Nephron progenitor cell (in vitro differentiated cells): ENCODE results near the gene ITGAL.

Source experiments
- DNase-seq: peaks from one replicate; pipeline ENCODE4 v3.0.0; 2021
- H3K27ac Mint-ChIP-seq: 2 replicates; pipeline ENCODE4 v1.8.0; 2021; ENCODE audit warnings: mild to moderate bottlenecking, moderate library complexity, mixed read lengths
- H3K27me3 Mint-ChIP-seq: 2 replicates; pipeline ENCODE4 v1.8.0; 2021; ENCODE audit warnings: mild to moderate bottlenecking, low read depth, mixed read lengths; ENCODE audit not compliant: poor library complexity
- H3K36me3 Mint-ChIP-seq: 2 replicates; pipeline ENCODE4 v1.8.0; 2021; ENCODE audit warnings: low read depth, mixed read lengths
- H3K4me1 Mint-ChIP-seq: 2 replicates; pipeline ENCODE4 v1.8.0; 2021; ENCODE audit warnings: mixed read lengths
- H3K4me3 Mint-ChIP-seq: 2 replicates; pipeline ENCODE4 v1.8.0; 2021; ENCODE audit warnings: mild to moderate bottlenecking, moderate library complexity, mixed read lengths
- H3K9me3 Mint-ChIP-seq: 2 replicates; pipeline ENCODE4 v1.8.0; 2021; ENCODE audit warnings: mild to moderate bottlenecking, moderate library complexity, mixed read lengths
- CTCF ChIP-seq: fragments of 200-600 bp; sonication (generic); IDR thresholded peaks from 2 replicates; pipeline ENCODE4 v1.5.0; 2021; ENCODE audit warnings: antibody characterized with exemption

Gene ITGAL

GRCh38 chr16:30472328-30472942, at the start of gene ITGAL:
ITGAL (plus strand) TSS chr16:30472742; CDS start chr16:30472838, 96 bp downstream.
- Mint-ChIP-seq H3K36me3 (no peaks in the 10 kb centered on the region), H3K4me1 (no peaks in the 10 kb centered on the region), H3K9me3 (peaks cover 4% of the 10 kb centered on the region), H3K4me3 (no peak within 1 kb of the TSS), H3K27me3 (peaks cover 10% of the 10 kb centered on the region), H3K27ac (peak within 1 kb of the TSS; percentile 57)
- no peak for DNase-seq
- TF ChIP-seq CTCF = no peak

GRCh38 chr16:30428055-30428454, 44.5 kb upstream of the ITGAL start:
- H3K27ac Mint-ChIP-seq = no peak overlapping the region

GRCh38 chr16:30429418-30429677, 43.2 kb upstream of the ITGAL start:
- TF ChIP-seq CTCF = no peak
- Mint-ChIP-seq H3K4me3 (no peak overlapping the region), H3K36me3 (peaks cover 35% of the 10 kb centered on the region), H3K27ac (no peak overlapping the region), H3K4me1 (peaks cover 19% of the 10 kb centered on the region), H3K9me3 (peaks cover 4% of the 10 kb centered on the region), H3K27me3 (peaks cover 15% of the 10 kb centered on the region)
- DNase-seq = no peak

More at GRCh38 chr16:30428055-30428454, 44.5 kb upstream of the ITGAL start:
- TF ChIP-seq CTCF = no peak
- Mint-ChIP-seq H3K4me3 (peak overlapping the region; percentile 53), H3K36me3 (peaks cover 47% of the 10 kb centered on the region), H3K27me3 (peaks cover 9% of the 10 kb centered on the region), H3K4me1 (peaks cover 14% of the 10 kb centered on the region), H3K9me3 (peaks cover 4% of the 10 kb centered on the region)
- DNase-seq = no peak

GRCh38 chr16:30429678-30430427, 42.7 kb upstream of the ITGAL start, which contains the start of gene DCTPP1:
DCTPP1 (minus strand) TSS chr16:30430030; CDS start chr16:30429980, 50 bp downstream.
- Mint-ChIP-seq H3K36me3 (peaks cover 30% of the 10 kb centered on the region), H3K27ac (no peak within 1 kb of the TSS), H3K4me1 (peaks cover 19% of the 10 kb centered on the region), H3K4me3 (no peak within 1 kb of the TSS), H3K27me3 (peaks cover 16% of the 10 kb centered on the region), H3K9me3 (peaks cover 4% of the 10 kb centered on the region)
- peak; percentile 73 for TF ChIP-seq CTCF
- DNase-seq = peak; percentile 90

GRCh38 chr16:30430428-30430970, 42.0 kb upstream of the ITGAL start:
- no peak overlapping the region for H3K4me3 Mint-ChIP-seq
- H3K9me3 Mint-ChIP-seq = peaks cover 4% of the 10 kb centered on the region
- H3K36me3 Mint-ChIP-seq = peaks cover 29% of the 10 kb centered on the region
- peaks cover 18% of the 10 kb centered on the region for H3K27me3 Mint-ChIP-seq
- DNase-seq = peak; percentile 32
- peaks cover 19% of the 10 kb centered on the region for H3K4me1 Mint-ChIP-seq
- H3K27ac Mint-ChIP-seq = no peak overlapping the region
- TF ChIP-seq CTCF = no peak
